Inflammatory macrophage treated with lipopolysaccharide for 1 hour (primary cell): ENCODE data around the gene TNN.

Experiments used
- DNase-seq, 2 donors: peaks; one replicate each; pipeline ENCODE4 v3.0.0-alpha.2; 2020 to 2022

Gene TNN

DNA sequence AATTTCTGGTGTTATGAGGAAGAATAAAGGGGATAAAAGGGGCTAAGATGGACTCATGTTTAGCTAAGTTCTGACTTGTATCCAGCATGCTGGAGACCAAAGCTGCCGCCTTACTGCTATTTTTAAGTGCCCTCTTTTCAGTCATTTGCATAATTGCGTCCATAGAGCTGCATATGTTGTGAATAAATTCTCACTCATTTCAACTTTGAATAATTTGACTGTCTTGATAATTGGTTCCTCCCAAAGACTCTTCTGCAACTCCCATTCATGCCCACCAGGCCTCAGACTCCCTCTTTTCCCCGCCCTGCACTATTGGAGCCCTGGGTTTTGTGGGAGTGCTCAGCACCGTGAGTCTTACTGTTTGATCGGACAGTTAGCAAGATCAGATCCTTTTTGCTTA lies 79.9 kb downstream of the TNN start:
- no peak for DNase-seq

- DNase-seq, result no peak
Measured at GRCh38 chr1:175148068-175148467, 80.4 kb downstream of the TNN start.

DNA sequence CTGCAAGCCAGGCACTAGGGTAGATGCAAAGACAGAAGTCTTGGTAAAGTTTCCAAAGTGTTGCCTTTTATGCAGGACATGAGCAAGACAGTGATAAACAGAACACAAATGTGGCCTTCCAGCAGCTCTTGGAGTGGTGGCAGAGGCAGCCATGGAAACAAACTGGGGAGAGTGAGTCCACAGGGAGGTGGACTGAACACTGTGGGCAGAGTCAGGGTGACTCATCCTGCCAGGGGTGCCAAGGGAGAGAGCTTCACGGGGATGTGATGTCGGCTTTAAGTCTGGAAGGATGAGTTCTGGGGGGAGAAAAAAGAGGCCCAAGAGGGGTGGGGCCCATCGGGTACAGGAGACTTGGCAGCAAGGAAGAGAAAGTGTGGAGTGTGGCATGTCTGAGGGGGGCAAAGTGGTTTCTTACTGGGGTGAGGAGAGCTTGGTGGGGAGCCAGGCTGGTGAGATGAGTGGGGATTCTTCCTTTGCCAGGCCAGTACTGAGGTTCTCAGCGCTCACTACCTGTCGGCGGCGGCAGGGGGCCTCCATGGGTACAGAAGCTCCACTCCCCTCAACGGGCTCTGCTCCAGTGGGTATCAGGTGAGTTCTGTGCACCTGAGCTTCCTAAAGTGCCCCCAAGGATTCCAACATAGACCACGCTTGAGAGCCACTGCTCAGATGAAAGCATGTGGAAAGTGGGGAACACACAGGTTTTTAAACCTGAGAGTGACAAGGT lies 83.1 kb downstream of the TNN start:
- no peak for DNase-seq

- peak; percentile 14 to 73 for DNase-seq
Measured at GRCh38 chr1:175152006-175152652, 84.5 kb downstream of the TNN start.

- peak; percentile 21 to 84 for DNase-seq
Measured at GRCh38 chr1:175154629-175155472, 87.2 kb downstream of the TNN start.

DNA sequence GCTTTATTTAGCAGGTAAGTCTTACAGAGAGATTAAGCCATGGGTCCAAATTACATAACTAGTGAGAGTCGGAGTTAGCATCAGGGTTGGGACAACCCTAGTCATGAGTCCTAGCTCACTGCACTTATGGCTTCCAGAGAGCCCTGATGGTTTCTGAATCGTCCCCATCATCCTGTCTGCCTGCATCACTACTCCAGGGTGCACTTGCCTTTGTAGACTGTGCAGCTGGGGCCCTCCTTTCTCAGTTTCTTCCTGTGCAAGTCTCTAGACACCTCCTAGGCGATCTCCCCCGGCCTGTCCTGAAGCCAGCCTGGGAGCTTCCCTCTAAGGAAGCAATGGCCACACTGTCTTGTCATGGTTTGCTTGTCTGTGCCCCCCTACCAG lies 87.8 kb downstream of the TNN start:
- DNase-seq, result no peak

DNA sequence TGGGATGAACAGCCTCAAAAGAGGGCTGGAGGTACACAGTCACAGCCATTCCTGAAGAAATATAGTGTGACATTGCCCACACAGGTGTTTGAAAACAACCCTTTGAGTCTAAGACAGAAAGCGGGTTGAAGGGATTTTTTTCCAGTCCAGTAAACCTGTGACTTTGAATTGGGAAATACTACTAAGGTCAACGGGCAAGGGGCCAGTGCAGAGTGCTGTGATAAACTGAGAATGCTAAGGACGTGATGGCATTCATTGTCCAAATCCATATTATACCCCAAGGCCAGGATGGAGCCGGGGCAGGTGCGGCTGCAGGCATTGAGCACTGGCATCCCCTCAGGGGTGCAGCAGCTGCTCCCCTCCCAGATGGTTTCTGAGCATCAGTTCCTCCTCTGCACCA lies 88.3 kb downstream of the TNN start:
- no peak for DNase-seq

- no peak for DNase-seq
Measured at GRCh38 chr1:175157200-175157599, 89.6 kb downstream of the TNN start.

- DNase-seq, result no peak
Measured at GRCh38 chr1:175158170-175158591, 90.5 kb downstream of the TNN start.

- DNase-seq, result no peak
Measured at GRCh38 chr1:175162955-175163354, 95.3 kb downstream of the TNN start.

DNA sequence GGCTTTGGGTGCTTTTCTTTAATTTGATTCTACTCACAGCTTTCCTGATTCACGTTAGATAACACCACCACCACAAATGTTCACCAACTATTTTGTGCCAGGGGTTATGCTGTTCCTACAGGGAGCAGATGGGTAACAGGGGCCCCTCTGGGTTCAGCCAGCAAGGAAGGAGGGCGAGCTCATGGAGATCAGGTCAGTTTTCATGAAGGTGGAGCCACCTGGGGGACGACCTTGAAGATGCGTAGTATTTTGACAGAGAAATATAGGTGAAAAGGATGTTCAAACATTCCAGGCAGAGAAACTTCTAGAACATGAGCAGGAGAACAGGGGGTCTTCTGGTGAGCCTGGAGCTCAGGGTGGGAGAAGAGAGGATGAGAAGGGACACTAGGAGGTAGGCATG lies 96.1 kb downstream of the TNN start:
- DNase-seq, result no peak

- DNase-seq, result no peak
Measured at GRCh38 chr1:175164751-175165150, 97.1 kb downstream of the TNN start.

GRCh38 chr1:175166746-175167145 lies 99.1 kb downstream of the TNN start:
- no peak for DNase-seq

GRCh38 chr1:175167861-175168260 lies 100.2 kb downstream of the TNN start:
- DNase-seq, result no peak

DNA sequence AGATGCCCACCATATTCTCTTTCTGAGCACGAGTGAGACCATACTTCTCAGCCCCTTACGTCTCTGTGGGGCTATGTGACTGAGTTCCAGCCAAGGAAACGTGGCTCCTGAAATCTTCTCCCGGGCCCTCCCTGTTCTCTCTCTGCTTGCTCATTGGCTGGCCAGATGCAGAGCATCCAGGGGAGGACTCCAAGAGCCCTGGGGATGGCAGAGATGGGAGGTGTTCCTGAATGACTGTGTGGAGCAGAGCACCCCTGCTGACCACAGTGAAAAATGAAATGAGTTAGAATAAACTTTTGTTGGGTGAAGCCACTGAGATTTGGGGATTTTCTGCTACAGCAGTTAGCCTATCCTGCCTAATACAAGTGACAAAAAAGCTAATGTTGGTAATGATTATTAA lies 101.1 kb downstream of the TNN start:
- no peak for DNase-seq

GRCh38 chr1:175169286-175170018 lies 101.8 kb downstream of the TNN start:
- no peak for DNase-seq

DNA sequence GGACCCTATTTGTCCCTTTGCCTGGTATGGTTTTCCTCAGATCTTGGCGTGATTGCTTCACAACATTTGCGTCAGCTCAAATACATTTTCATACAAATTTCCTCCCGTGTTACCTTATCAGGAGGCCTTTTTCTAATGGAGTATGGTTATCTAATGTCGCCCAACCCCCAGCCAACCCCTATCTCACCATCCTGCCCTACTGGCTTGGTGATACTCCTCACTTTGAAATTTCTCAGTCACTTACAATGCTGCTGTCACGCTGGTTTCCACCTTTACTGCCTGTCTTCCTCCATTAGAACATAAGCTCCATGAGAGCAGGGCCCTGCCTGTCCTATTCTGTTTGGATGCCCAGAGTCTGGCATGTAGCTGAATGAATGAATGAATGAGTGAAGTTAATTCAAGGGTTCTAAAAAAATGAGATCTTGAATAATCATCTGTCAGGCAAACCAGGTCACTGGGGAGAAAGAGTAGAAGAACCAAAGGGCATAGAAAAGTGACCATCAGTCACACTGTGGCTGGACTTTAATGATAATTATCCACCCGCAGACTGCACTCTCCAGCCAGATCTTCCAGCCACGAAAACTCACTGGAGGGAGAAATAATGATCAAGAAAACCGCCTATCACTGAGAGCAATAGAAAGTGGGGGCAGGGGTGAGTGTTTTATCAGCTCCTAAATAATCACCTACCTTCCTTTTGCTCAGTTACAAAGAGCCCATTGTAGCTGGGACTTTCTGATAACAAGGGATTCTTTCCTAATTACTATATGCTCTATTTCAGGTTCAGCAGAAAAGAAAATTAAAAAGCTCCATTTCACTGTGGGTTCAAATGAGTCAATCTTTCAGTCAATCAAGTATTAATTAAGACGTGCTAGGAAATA lies 103.6 kb downstream of the TNN start:
- no peak for DNase-seq

DNA sequence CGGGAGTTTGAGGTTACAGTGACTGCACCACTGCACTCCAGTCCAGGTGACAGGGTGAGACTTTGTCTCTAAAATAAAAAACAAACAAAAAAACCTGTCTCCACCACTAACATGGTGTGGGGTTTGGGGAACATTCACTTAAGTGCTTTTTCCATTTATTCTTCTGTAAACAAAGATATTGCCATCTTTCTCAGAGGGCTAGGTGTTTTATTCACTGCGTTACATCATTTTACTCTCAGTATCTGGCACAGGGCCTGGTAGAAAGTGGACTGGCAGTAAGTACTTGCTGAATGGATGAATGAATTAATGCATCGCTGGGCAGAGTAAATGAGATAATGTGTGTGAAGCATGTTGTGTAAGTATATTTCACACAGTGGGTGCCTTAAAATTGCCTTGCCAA lies 104.9 kb downstream of the TNN start:
- no peak for DNase-seq

GRCh38 chr1:175173531-175173930 lies 105.9 kb downstream of the TNN start:
- no peak for DNase-seq

DNA sequence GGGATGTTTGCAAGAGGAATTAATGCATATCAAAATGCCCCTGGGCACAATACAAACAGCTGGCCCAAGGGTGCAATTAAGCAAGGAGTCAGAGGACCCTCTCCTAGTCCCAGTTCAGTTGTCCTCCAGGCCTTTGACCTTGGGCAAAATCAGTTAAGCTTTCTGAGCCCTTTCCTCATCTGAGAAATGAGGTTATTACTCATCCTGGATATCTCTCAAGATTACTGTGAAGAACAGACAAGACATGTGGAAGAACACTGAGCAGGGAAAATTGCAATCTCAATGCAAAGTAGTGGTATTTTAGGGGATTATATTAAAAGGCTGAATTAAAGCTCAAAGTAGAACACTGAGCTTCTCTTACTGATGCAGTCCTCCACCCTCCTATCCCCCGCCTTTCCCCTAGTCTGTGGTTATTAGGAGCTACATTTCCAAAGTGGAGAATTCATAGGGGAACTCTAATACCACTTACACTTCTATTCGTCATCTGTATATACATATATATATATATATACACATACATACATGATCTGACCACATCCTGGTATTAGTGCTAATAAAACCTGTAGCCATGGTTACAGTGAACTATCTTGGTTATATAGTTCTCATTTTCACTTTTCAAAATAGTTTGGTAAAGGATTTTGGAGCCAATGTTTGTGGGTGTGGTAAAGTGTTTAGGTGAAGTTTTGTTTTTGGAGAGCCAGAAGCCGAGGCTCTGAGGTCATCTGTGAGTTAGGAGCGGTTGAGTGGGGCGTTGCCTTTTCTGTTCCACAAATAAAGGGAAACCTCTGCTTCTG lies 106.9 kb downstream of the TNN start:
- no peak for DNase-seq

DNA sequence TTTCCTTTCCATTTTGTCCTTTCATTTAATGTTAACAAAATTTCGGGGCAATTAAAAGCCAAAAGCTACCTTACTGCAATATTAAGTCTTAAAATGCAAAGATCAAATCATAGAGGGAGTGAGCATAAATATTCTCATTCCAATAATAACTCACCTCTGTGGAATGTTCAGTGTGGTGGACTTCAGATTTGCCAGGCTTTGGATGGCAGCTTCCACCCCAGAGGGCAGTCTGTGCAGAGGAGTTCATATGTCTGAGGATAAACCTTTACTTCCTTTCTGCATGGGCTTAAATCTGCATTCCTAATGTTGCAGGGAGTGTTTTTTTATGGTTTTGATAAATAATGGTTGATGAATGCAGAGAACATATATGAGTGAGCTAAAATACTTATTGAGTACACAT lies 108.6 kb downstream of the TNN start:
- no peak for DNase-seq
